Stimulated activated CD4-positive, alpha-beta T cell treated with anti-CD3 and anti-CD28 coated beads, Interleukin-1b, Interleukin-23, amount 100 ng/mL, for 24 hours (primary cell): Measurements from ENCODE around the gene FOXL1.

ENCODE experiments used
- DNase-seq, 4 experiments: peaks; one replicate each; pipeline ENCODE4 v3.0.0-alpha.2; 2020; ENCODE audit warnings: low read depth in 4 of 4, low spot score in 1 of 4

The FOXL1 gene

GRCh38 chr16:86549076-86549892 is 29.1 kb upstream of the FOXL1 start:
- no peak for DNase-seq

DNA sequence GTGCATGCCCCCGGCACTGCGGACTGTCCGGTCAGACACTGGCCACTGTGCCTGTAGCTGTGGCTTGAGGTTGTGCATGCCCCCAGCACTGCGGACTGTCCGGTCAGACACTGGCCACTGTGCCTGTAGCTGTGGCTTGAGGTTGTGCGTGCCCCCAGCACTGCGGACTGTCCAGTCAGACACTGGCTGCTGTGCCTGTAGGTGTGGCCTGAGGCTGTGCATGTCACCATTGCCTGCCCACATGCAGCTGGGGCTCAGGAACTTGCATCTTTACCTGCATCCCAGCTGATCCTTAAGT is 28.5 kb upstream of the FOXL1 start:
- DNase-seq: no peak

- DNase-seq: no peak
These were observed 28.1 kb upstream of the FOXL1 start for GRCh38 chr16:86550281-86550680.

- no peak for DNase-seq
These were observed 25.0 kb upstream of the FOXL1 start for GRCh38 chr16:86553356-86553755.

DNA sequence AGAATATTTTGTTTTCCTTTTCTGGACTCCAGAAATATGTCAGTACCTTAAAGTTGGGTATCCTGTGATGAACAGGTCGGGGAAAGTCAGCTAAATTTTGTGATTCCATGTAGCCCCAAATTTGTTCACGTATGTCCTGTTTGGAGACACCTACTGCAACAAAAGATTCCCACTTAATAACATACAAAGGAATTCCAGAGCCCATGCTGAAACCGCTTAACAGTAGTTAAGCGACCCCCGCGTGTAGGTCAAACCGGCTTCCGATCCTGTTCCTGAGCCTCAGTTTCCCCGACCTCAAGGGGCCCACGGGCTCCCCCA is 23.8 kb upstream of the FOXL1 start:
- DNase-seq: no peak

GRCh38 chr16:86554917-86555703 is 23.2 kb upstream of the FOXL1 start, which contains the start of gene MTHFSD:
TSS of gene MTHFSD (minus strand) at chr16:86555235. CDS start at chr16:86555184, 51 bp downstream.
- DNase-seq: peak; percentile 90 to 95 (median 92)

- DNase-seq: no peak
These were observed 22.7 kb upstream of the FOXL1 start for GRCh38 chr16:86555704-86556075.

GRCh38 chr16:86556576-86556975 is 21.8 kb upstream of the FOXL1 start:
- DNase-seq: no peak

DNA sequence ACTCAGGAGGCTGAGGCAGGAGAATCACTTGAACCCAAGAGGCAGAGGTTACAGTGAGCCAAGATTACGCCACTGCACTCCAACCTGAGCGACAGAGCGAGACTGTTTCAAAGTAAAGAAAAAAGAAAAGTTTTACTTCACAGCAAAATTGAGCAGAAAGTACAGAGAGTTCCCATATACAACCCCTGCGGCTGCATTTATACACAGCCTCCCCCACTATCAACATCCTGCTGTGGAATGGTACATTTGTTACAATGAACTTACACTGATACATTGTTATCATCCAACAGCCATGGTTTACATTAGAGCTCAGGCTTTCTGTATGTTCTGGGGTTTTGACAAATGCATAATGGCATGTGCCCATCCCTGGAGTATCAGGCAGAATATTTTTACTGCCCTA is 20.8 kb upstream of the FOXL1 start:
- DNase-seq: no peak

- DNase-seq: no peak
These were observed 19.8 kb upstream of the FOXL1 start for GRCh38 chr16:86558355-86559193.

DNA sequence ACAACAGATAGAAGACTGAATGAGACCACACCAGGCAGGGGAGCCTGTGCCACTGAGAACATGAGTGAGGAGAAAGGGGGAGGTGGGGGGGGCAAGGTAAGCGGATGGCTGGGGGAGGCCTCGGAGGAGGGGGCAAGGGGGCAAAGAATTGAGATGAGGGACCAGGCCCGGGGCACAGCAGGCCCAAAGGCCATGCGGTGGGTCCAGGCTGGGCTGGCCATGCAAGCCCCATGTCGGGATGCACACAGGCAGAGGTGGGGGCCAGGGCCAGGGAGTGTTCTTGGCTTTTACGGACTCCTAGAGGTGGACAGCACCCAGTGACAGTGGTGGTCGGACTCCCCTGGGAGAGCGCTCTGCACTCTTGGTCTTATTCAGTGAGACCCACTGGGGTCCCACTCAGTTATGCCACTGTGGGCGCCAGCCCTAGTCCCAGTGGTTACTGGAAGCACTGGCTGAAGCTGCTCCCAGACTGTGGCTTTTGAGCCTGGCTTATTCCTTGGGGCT is 18.5 kb upstream of the FOXL1 start:
- DNase-seq: no peak

DNA sequence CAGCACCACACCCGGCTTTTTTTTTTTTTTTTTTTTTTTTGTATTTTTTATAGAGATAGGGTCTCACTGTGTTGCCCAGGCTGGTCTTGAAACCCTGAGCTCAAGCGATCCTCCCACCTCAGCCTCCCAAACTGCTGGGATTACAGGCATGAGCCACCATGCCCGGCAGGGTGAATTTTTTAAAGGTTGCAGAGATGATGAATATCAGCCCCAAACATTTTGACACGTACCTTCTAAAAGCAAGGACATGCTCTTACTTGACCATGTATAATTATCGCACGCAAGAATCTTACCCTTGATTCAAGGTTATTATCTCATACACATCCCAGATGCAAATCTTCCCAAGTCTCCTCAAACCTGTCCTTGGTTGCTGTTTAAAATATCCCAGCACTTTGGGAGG is 16.0 kb upstream of the FOXL1 start:
- DNase-seq: no peak

- DNase-seq: peak; percentile 71 to 82 (median 75)
These were observed 14.6 kb upstream of the FOXL1 start for GRCh38 chr16:86563469-86564345.

GRCh38 chr16:86565181-86565631 is 13.1 kb upstream of the FOXL1 start:
- DNase-seq: no peak

- DNase-seq: no peak
These were observed 12.5 kb upstream of the FOXL1 start for GRCh38 chr16:86565644-86566511.

- peak in 2 of 4 experiments; percentile 52 to 54 for DNase-seq
These were observed 11.8 kb upstream of the FOXL1 start, which contains the start of gene FOXC2 for GRCh38 chr16:86566601-86566965. TSS of gene FOXC2 (plus strand) at chr16:86566829. CDS start at chr16:86567336, 507 bp downstream.

GRCh38 chr16:86566966-86567700 is 11.2 kb upstream of the FOXL1 start:
- DNase-seq: no peak

DNA sequence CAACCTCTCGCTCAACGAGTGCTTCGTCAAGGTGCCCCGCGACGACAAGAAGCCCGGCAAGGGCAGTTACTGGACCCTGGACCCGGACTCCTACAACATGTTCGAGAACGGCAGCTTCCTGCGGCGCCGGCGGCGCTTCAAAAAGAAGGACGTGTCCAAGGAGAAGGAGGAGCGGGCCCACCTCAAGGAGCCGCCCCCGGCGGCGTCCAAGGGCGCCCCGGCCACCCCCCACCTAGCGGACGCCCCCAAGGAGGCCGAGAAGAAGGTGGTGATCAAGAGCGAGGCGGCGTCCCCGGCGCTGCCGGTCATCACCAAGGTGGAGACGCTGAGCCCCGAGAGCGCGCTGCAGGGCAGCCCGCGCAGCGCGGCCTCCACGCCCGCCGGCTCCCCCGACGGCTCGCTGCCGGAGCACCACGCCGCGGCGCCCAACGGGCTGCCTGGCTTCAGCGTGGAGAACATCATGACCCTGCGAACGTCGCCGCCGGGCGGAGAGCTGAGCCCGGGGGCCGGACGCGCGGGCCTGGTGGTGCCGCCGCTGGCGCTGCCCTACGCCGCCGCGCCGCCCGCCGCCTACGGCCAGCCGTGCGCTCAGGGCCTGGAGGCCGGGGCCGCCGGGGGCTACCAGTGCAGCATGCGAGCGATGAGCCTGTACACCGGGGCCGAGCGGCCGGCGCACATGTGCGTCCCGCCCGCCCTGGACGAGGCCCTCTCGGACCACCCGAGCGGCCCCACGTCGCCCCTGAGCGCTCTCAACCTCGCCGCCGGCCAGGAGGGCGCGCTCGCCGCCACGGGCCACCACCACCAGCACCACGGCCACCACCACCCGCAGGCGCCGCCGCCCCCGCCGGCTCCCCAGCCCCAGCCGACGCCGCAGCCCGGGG is 10.4 kb upstream of the FOXL1 start:
- DNase-seq: no peak
